IMR-90 (cell line): ENCODE measurements around the gene PPP4C. TPM values are rescaled to one million over a fixed set of nuclear protein-coding genes. Genes with fewer than 3 reads are reported as not detected.

Experiments used
- ATAC-seq: fragments of 200-7000 bp; cut with Tn5 transposase; 2 replicates; pipeline ENCODE4 v1.9.1; 2020; ENCODE audit warnings: low read depth, mild to moderate bottlenecking, moderate library complexity
- BruUV-seq: library from RNA; stranded (reverse); fragments of 400-500 nt; replicated peaks from 2 replicates; lab custom pipeline; 2021; lab: Mats Ljungman, UMichigan
- CTCF ChIA-PET: fragments of 300-600 bp; formaldehyde crosslinking; extraction: SDS; loops from one replicate; lab custom pipeline; 2021; ENCODE audit warnings: antibody characterized with exemption; lab: Yijun Ruan, JAX
- POLR2A ChIA-PET: fragments of 300-600 bp; sonication (Branson Sonifier 250); formaldehyde crosslinking; loops from one replicate; lab custom pipeline; 2022; ENCODE audit warnings: antibody characterized with exemption; ENCODE audit not compliant: unreplicated experiment; lab: Charles Lee
- DNase-seq: peaks from one replicate; pipeline ENCODE4 v3.0.0; 2013
- H2AFZ ChIP-seq: replicated peaks from 2 replicates; pipeline ENCODE3; 2013; ENCODE audit warnings: low read length, mild to moderate bottlenecking; ENCODE audit not compliant: poor library complexity
- H2AK5ac ChIP-seq: 2 replicates; pipeline ENCODE4 v1.6.1; 2013; ENCODE audit warnings: low read depth, low read length, inconsistent platforms
- H2AK9ac ChIP-seq: replicated peaks from 2 replicates; pipeline ENCODE3; 2013; ENCODE audit warnings: mild to moderate bottlenecking, low read depth, low read length, moderate library complexity; ENCODE audit not compliant: poor library complexity
- H2BK120ac ChIP-seq: 2 replicates; pipeline ENCODE4 v1.6.1; 2013; ENCODE audit warnings: low read depth, low read length, inconsistent platforms
- H2BK15ac ChIP-seq: 3 replicates; pipeline ENCODE4 v1.6.1; 2013; ENCODE audit warnings: low read depth, low read length, inconsistent platforms
- H2BK20ac ChIP-seq: 2 replicates; pipeline ENCODE4 v1.6.1; 2013; ENCODE audit warnings: low read depth, mild to moderate bottlenecking, inconsistent platforms, low read length, moderate library complexity
- H2BK5ac ChIP-seq: 2 replicates; pipeline ENCODE4 v1.6.1; 2013; ENCODE audit warnings: mild to moderate bottlenecking, low read depth, low read length, inconsistent platforms; ENCODE audit not compliant: poor library complexity, severe bottlenecking
- H3K14ac ChIP-seq: replicated peaks from 2 replicates; pipeline ENCODE4 v1.6.1; 2013; ENCODE audit warnings: low read depth, low read length, inconsistent platforms
- H3K18ac ChIP-seq: 2 replicates; pipeline ENCODE4 v1.6.1; 2013; ENCODE audit warnings: low read depth, low read length, control low read depth
- H3K23ac ChIP-seq: 2 replicates; pipeline ENCODE4 v1.6.1; 2013; ENCODE audit warnings: low read depth, low read length, inconsistent platforms
- H3K27ac ChIP-seq: 2 replicates; pipeline ENCODE4 v1.5.1; 2013; ENCODE audit warnings: mild to moderate bottlenecking, control low read depth, low read length; ENCODE audit not compliant: insufficient read depth
- H3K27me3 ChIP-seq: 2 replicates; pipeline ENCODE4 v1.6.1; 2013; ENCODE audit warnings: low read length; ENCODE audit not compliant: control insufficient read depth, insufficient read depth
- H3K36me3 ChIP-seq: 2 replicates; pipeline ENCODE4 v1.6.1; 2013; ENCODE audit warnings: low read length, mixed read lengths; ENCODE audit not compliant: control insufficient read depth, insufficient read depth
- H3K4ac ChIP-seq: 2 replicates; pipeline ENCODE4 v1.6.1; 2013; ENCODE audit warnings: low read depth, low read length, inconsistent platforms
- H3K4me1 ChIP-seq: 2 replicates; pipeline ENCODE4 v1.6.1; 2013; ENCODE audit warnings: low read length, mixed read lengths; ENCODE audit not compliant: control insufficient read depth, insufficient read depth
- H3K4me2 ChIP-seq: 2 replicates; pipeline ENCODE4 v1.6.1; 2013; ENCODE audit warnings: low read depth, mild to moderate bottlenecking, control low read depth, low read length, moderate library complexity
- H3K4me3 ChIP-seq: 2 replicates; pipeline ENCODE4 v1.5.1; 2013; ENCODE audit warnings: low read depth, mild to moderate bottlenecking, control low read depth, low read length, moderate library complexity; ENCODE audit not compliant: insufficient read depth
- H3K56ac ChIP-seq: 2 replicates; pipeline ENCODE4 v1.6.1; 2013; ENCODE audit warnings: low read length, inconsistent platforms; ENCODE audit not compliant: insufficient read depth; ENCODE audit errors: extremely low read depth
- H3K79me1 ChIP-seq, 2 experiments: 2 replicates each; pipeline ENCODE4 v1.6.1; 2013; ENCODE audit warnings: low read length in 2 of 2, inconsistent platforms in 1 of 2, low read depth in 1 of 2
- H3K9ac ChIP-seq: 2 replicates; pipeline ENCODE4 v1.6.1; 2013; ENCODE audit warnings: low read depth, low read length, control low read depth
- H3K9me1 ChIP-seq: 2 replicates; pipeline ENCODE4 v1.6.1; 2013; ENCODE audit warnings: low read length, inconsistent platforms; ENCODE audit not compliant: insufficient read depth
- H3K9me3 ChIP-seq: 2 replicates; pipeline ENCODE4 v1.6.1; 2013; ENCODE audit warnings: low read length; ENCODE audit not compliant: control insufficient read depth, insufficient read depth
- H4K20me1 ChIP-seq: 2 replicates; pipeline ENCODE4 v1.6.1; 2013; ENCODE audit warnings: low read length, inconsistent platforms; ENCODE audit not compliant: insufficient read depth
- H4K5ac ChIP-seq: 2 replicates; pipeline ENCODE4 v1.6.1; 2013; ENCODE audit warnings: mild to moderate bottlenecking, low read depth, low read length, control low read depth
- H4K8ac ChIP-seq, 2 experiments: 2 replicates each; pipeline ENCODE4 v1.6.1; 2013; ENCODE audit warnings: low read depth in 2 of 2, low read length in 2 of 2, control low read depth in 1 of 2, inconsistent platforms in 1 of 2
- H4K91ac ChIP-seq: 2 replicates; pipeline ENCODE4 v1.6.1; 2013; ENCODE audit warnings: low read depth, low read length, inconsistent platforms; ENCODE audit not compliant: insufficient read depth
- CEBPB ChIP-seq: IDR thresholded peaks from 2 replicates; pipeline ENCODE4 v1.6.1; 2012; ENCODE audit warnings: low read depth, low read length, improper control_type of control experiment
- MAFK ChIP-seq: IDR thresholded peaks from 2 replicates; pipeline ENCODE4 v1.6.1; 2012; ENCODE audit warnings: low read depth, low read length, improper control_type of control experiment
- MXI1 ChIP-seq: IDR thresholded peaks from 2 replicates; pipeline ENCODE4 v1.6.1; 2012; ENCODE audit warnings: low read depth, mild to moderate bottlenecking, low read length, moderate library complexity, borderline replicate concordance
- RCOR1 ChIP-seq: IDR thresholded peaks from 2 replicates; pipeline ENCODE4 v1.6.1; 2012; ENCODE audit warnings: mild to moderate bottlenecking, low read length, improper control_type of control experiment; ENCODE audit not compliant: insufficient replicate concordance
- WGBS, 2 experiments: methylation state at CpG; one replicate each; pipeline versions ENCODE4 v1.1.5 to v1.1.7; 2013; ENCODE audit warnings: missing lambda C conversion rate in 2 of 2; ENCODE audit not compliant: insufficient read length in 1 of 2; ENCODE audit errors: extremely low coverage in 2 of 2; 5-methylcytosine and 5-hydroxymethylcytosine counted together
- dilution Hi-C: fragments of 300-500 bp; cut with HindIII; formaldehyde crosslinking; loops from one replicate; pipeline ENCODE4 v1.14.3; 2018; ENCODE audit warnings: low sequenced_read_pairs; ENCODE audit not compliant: unreplicated experiment
- in situ Hi-C: fragments of 300-500 bp; cut with MboI; formaldehyde crosslinking; loops from 3 replicates; pipeline ENCODE4 v1.14.3; 2019; ENCODE audit warnings: low sequenced_read_pairs, inconsistent platforms, mixed read lengths
- intact Hi-C: fragments of 100-400 bp; cut with micrococcal nuclease; formaldehyde crosslinking; loops from 2 replicates; pipeline ENCODE4 v1.10.0; 2022
- polyA plus RNA-seq, 3 experiments: library from polyadenylated mRNA; depleted of rRNA; stranded (reverse); fragments of >200 nt; gene quantifications; 2 replicates each; pipeline ENCODE4 v1.2.3, GENCODE V29; 2012; ENCODE audit warnings: low replicate concordance in 1 of 3
- total RNA-seq: library from RNA; depleted of rRNA; stranded (reverse); fragments of >200 nt; gene quantifications from 2 replicates; pipeline ENCODE4 v1.2.3, GENCODE V29; 2012
- TF ChIP-seq, protein P1 (sequence below): fragments of 150-350 bp; IDR thresholded peaks from 2 replicates; pipeline ENCODE4 v1.6.1; 2016; ENCODE audit warnings: low read depth, mild to moderate bottlenecking, low read length, moderate library complexity, borderline replicate concordance
- TF ChIP-seq, protein P2 (sequence below): conservative IDR thresholded peaks from 2 replicates; pipeline ENCODE4 v1.5.1; 2012; ENCODE audit warnings: mild to moderate bottlenecking, low read depth, low read length, improper control_type of control experiment

PPP4C gene
- total and polyA plus RNA-seq, 2 of the 4 experiments (the other 2 are of a cell fraction) = 200 to 209 TPM

DNA sequence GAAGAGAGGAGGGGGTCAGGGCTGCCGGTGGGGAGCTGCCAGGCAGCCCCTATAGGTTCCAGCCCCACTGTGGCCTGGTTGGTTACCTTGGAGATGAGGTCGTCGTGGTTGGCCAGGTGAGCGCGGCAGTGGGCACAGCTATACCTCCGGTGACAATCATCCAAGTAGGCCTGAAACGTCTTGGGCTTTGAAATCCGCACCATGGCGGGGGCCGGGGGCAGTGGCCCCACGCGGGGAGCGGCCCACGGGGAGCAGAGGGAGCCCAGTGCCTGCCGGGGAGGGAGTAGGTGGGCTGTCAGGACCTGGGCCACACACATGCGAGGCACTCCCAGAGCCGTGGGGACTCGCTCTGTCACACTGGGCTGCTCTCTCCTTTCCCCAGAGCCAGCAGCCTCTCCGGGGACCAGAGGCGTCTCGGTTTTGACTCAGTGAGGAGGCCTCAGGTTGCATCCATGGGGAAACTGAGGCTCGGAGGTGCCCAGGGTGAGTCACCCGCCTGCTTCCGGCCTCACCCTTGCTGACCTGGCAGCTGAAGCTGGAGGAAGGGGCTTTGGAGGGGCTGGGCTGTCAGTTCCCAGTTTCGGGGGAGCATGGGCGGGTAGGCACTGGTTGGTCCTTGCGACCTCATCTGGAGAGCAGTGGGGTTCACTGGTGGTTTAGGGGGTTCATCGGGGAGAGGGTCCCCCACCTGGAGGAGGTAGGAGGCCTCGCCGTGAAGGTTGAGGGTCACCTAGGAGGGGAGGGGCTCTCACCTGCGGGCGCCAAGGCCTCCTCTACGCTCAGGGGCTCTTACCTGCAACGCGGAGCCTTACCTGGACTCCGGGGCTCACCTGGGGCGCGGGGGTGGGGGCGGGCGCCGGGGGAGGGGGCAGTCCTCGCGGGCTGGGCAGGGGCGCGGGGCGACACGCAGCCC is 19.6 kb downstream of the PPP4C start:
- peak overlapping the region; percentile 38; the same call in 1 of the 2 replicates for H3K14ac ChIP-seq
- in situ Hi-C loops (loop anchor here (5.0 kb wide), 1 partner anchor 57 kb away; no protein-coding TSS in a partner anchor), dilution Hi-C loops (no loop called here), intact Hi-C loops (loop anchor here (10.0 kb wide), 1 partner anchor 309 kb away; the partner anchor contains the start of gene ZNF771)
- H3K27me3 ChIP-seq = no peaks in the 10 kb centered on the region
- H2BK15ac ChIP-seq = peak overlapping the region; percentile 76; the same call in 1 of the 3 replicates
- no peak overlapping the region for H3K56ac ChIP-seq
- peak overlapping the region; percentile 80 for H2AK9ac ChIP-seq
- TF ChIP-seq, protein P1, sequence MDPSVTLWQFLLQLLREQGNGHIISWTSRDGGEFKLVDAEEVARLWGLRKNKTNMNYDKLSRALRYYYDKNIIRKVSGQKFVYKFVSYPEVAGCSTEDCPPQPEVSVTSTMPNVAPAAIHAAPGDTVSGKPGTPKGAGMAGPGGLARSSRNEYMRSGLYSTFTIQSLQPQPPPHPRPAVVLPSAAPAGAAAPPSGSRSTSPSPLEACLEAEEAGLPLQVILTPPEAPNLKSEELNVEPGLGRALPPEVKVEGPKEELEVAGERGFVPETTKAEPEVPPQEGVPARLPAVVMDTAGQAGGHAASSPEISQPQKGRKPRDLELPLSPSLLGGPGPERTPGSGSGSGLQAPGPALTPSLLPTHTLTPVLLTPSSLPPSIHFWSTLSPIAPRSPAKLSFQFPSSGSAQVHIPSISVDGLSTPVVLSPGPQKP = no peak
- no peak for TF ChIP-seq RCOR1
- no peak for TF ChIP-seq CEBPB
- TF ChIP-seq MXI1 = no peak
- TF ChIP-seq MAFK = no peak
- TF ChIP-seq, protein P2, sequence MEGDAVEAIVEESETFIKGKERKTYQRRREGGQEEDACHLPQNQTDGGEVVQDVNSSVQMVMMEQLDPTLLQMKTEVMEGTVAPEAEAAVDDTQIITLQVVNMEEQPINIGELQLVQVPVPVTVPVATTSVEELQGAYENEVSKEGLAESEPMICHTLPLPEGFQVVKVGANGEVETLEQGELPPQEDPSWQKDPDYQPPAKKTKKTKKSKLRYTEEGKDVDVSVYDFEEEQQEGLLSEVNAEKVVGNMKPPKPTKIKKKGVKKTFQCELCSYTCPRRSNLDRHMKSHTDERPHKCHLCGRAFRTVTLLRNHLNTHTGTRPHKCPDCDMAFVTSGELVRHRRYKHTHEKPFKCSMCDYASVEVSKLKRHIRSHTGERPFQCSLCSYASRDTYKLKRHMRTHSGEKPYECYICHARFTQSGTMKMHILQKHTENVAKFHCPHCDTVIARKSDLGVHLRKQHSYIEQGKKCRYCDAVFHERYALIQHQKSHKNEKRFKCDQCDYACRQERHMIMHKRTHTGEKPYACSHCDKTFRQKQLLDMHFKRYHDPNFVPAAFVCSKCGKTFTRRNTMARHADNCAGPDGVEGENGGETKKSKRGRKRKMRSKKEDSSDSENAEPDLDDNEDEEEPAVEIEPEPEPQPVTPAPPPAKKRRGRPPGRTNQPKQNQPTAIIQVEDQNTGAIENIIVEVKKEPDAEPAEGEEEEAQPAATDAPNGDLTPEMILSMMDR = no peak
- WGBS, 2 experiments = 37% methylated on average over 5 of the region's 47 CpGs; no CpG with 5 or more reads in 1 of the 2 experiments
- H3K36me3 ChIP-seq = peaks cover 6% of the 10 kb centered on the region
- ATAC-seq (no peak), DNase-seq (no peak)
- peak overlapping the region; percentile 44; the same call in 1 of the 2 replicates for H4K91ac ChIP-seq
- peak overlapping the region; percentile 6; the same call in 1 of the 2 replicates for H3K18ac ChIP-seq
- peak overlapping the region; percentile 59 to 65; a peak in 2 of 4 replicates for H4K8ac ChIP-seq
- no peaks in the 10 kb centered on the region for H4K20me1 ChIP-seq
- peaks cover 11% of the 10 kb centered on the region for H3K9me3 ChIP-seq
- BruUV-seq = TSS peak; percentile 46
- no peak overlapping the region for H2BK120ac ChIP-seq
- peaks cover 0 to 18% of the 10 kb centered on the region in 2 experiments; a peak in 2 of 4 replicates for H3K79me1 ChIP-seq
- peak overlapping the region; percentile 53 for H3K27ac ChIP-seq
- H2BK20ac ChIP-seq = no peak overlapping the region
- peaks cover 13% of the 10 kb centered on the region for H3K4me1 ChIP-seq
- peak overlapping the region; percentile 54 for H3K4me3 ChIP-seq
- H3K9me1 ChIP-seq = no peaks in the 10 kb centered on the region
- peak overlapping the region; percentile 85 for H3K9ac ChIP-seq
- peak overlapping the region; percentile 77 for H2AFZ ChIP-seq
- ChIA-PET POLR2A (no interaction called here), CTCF (interaction anchor here (0.6 kb wide), 1 partner anchor 845 kb away, joined by 5 read pairs; no protein-coding TSS in a partner anchor)
- peak overlapping the region; percentile 69 for H4K5ac ChIP-seq
- H2AK5ac ChIP-seq = peak overlapping the region; percentile 86
- H2BK5ac ChIP-seq = peak overlapping the region; percentile 34
- H3K4ac ChIP-seq = peak overlapping the region; percentile 65
- peak overlapping the region; percentile 96 for H3K4me2 ChIP-seq
- H3K23ac ChIP-seq = 0 out of 2 replicates have a peak overlapping the region, but pooled peaks have one; percentile 38
